Inflammatory macrophage treated with lipopolysaccharide for 1 hour (primary cell): ENCODE results near the gene EHF.
"Not testable (repeated sequence)": the region's sequence is repeated elsewhere in the genome, so short reads cannot be mapped to it uniquely, and the experiment has no call there.

ENCODE experiments used
- DNase-seq, 2 donors: peaks; one replicate each; pipeline ENCODE4 v3.0.0-alpha.2; 2020 to 2022

EHF gene

GRCh38 chr11:34620820-34621792 is at the start of gene EHF:
Gene EHF (plus strand): TSS chr11:34621093. CDS start chr11:34642631, 21,538 bp downstream.
- peak; percentile 49 to 59 for DNase-seq

- DNase-seq, result no peak
Observed at GRCh38 chr11:34573537-34573936, 47.4 kb upstream of the EHF start.

GRCh38 chr11:34575261-34575660 is 45.6 kb upstream of the EHF start:
- no peak for DNase-seq

- peak; percentile 66 to 86 for DNase-seq
Observed at GRCh38 chr11:34575671-34576070, 45.2 kb upstream of the EHF start.

GRCh38 chr11:34576331-34576730 is 44.6 kb upstream of the EHF start:
- no peak for DNase-seq

GRCh38 chr11:34583818-34584217 is 37.1 kb upstream of the EHF start:
- DNase-seq, result no peak

- DNase-seq, result no peak
Observed at GRCh38 chr11:34585304-34585734, 35.6 kb upstream of the EHF start.

- peak; percentile 78 to 79 for DNase-seq
Observed at GRCh38 chr11:34585735-34586487, 35.0 kb upstream of the EHF start.

GRCh38 chr11:34586488-34587281 is 34.2 kb upstream of the EHF start:
- no peak for DNase-seq

GRCh38 chr11:34587282-34587677 is 33.6 kb upstream of the EHF start:
- no peak for DNase-seq

GRCh38 chr11:34588023-34588422 is 32.9 kb upstream of the EHF start:
- DNase-seq, result peak in 1 of 2 donors; percentile 28

- no peak for DNase-seq
Observed at GRCh38 chr11:34588701-34589100, 32.2 kb upstream of the EHF start.

- DNase-seq, result not testable (repeated sequence)
Observed at GRCh38 chr11:34589177-34589576, 31.7 kb upstream of the EHF start.

- peak in 1 of 2 donors; percentile 14 for DNase-seq
Observed at GRCh38 chr11:34593085-34593484, 27.8 kb upstream of the EHF start.

GRCh38 chr11:34594603-34595002 is 26.3 kb upstream of the EHF start:
- no peak for DNase-seq

- DNase-seq, result no peak
Observed at GRCh38 chr11:34595391-34595790, 25.5 kb upstream of the EHF start.

- no peak for DNase-seq
Observed at GRCh38 chr11:34595960-34596644, 24.8 kb upstream of the EHF start.

GRCh38 chr11:34599406-34599945 is 21.4 kb upstream of the EHF start:
- no peak for DNase-seq

- DNase-seq, result no peak
Observed at GRCh38 chr11:34600339-34601084, 20.4 kb upstream of the EHF start.

- DNase-seq, result no peak
Observed at GRCh38 chr11:34601085-34601444, 19.8 kb upstream of the EHF start.

- DNase-seq, result no peak
Observed at GRCh38 chr11:34601609-34602008, 19.3 kb upstream of the EHF start.
